PC-9 (cell line): Measurements from ENCODE around the gene WNT9A. TPM values are rescaled to one million over a fixed set of nuclear protein-coding genes. Genes with fewer than 3 reads are reported as not detected.
A peak's percentile ranks its signal among the peaks of the same experiment; 100 is the strongest.

Experiments used
- BruUV-seq: library from RNA; stranded (reverse); fragments of 400-500 nt; replicated peaks from 2 replicates; lab custom pipeline; 2021; lab: Mats Ljungman, UMichigan
- CTCF ChIA-PET: fragments of 300-600 bp; sonication (Branson Sonifier 250); formaldehyde crosslinking; loops from one replicate; lab custom pipeline; 2022; ENCODE audit warnings: antibody characterized with exemption; lab: Charles Lee
- POLR2A ChIA-PET: fragments of 300-600 bp; sonication (Branson Sonifier 250); formaldehyde crosslinking; loops from one replicate; lab custom pipeline; 2022; ENCODE audit warnings: antibody characterized with exemption; ENCODE audit not compliant: unreplicated experiment; lab: Charles Lee
- DNase-seq, 2 experiments: peaks; one replicate each; pipeline versions ENCODE4 v3.0.0 to v3.0.0-alpha.2; 2015 to 2022; ENCODE audit warnings: mixed read lengths in 1 of 2
- H2AFZ ChIP-seq: fragments of 200-600 bp; sonication (generic); 2 replicates; pipeline ENCODE4 v1.8.1; 2017; ENCODE audit warnings: antibody characterized with exemption
- H3F3A ChIP-seq: fragments of 200-600 bp; sonication (generic); 2 replicates; pipeline ENCODE4 v1.8.1; 2017; ENCODE audit warnings: antibody characterized with exemption, mild to moderate bottlenecking, low read depth; ENCODE audit not compliant: insufficient read depth
- H3K27ac ChIP-seq: fragments of 200-600 bp; sonication (generic); 2 replicates; pipeline ENCODE4 v1.6.1; 2016; ENCODE audit warnings: mixed run types
- H3K27me3 ChIP-seq: fragments of 200-600 bp; sonication (generic); 2 replicates; pipeline ENCODE4 v1.6.1; 2016; ENCODE audit warnings: low read depth, mixed run types; ENCODE audit not compliant: insufficient read depth
- H3K36me3 ChIP-seq: fragments of 200-600 bp; sonication (generic); 2 replicates; pipeline ENCODE4 v1.6.1; 2016; ENCODE audit warnings: low read depth, mixed run types
- H3K4me1 ChIP-seq: fragments of 200-600 bp; sonication (generic); replicated peaks from 2 replicates; pipeline ENCODE4 v1.6.1; 2016; ENCODE audit warnings: mixed run types; ENCODE audit not compliant: insufficient read depth
- H3K4me2 ChIP-seq: fragments of 200-600 bp; sonication (generic); 2 replicates; pipeline ENCODE4 v1.6.1; 2017; ENCODE audit warnings: mixed run types
- H3K4me3 ChIP-seq: fragments of 200-600 bp; sonication (generic); 2 replicates; pipeline ENCODE4 v1.6.1; 2016; ENCODE audit warnings: mixed run types
- H3K79me2 ChIP-seq: fragments of 200-600 bp; sonication (generic); 2 replicates; pipeline ENCODE4 v1.6.1; 2017; ENCODE audit warnings: low read depth, mixed run types
- H3K9me2 ChIP-seq: fragments of 200-600 bp; sonication (generic); 2 replicates; pipeline ENCODE4 v1.8.1; 2017; ENCODE audit warnings: mild to moderate bottlenecking; ENCODE audit not compliant: insufficient read depth
- H3K9me3 ChIP-seq: fragments of 200-600 bp; sonication (generic); 2 replicates; pipeline ENCODE4 v1.8.1; 2016; ENCODE audit warnings: low read depth; ENCODE audit not compliant: insufficient read depth
- H4K20me1 ChIP-seq: fragments of 200-600 bp; sonication (generic); 2 replicates; pipeline ENCODE4 v1.8.1; 2017; ENCODE audit not compliant: insufficient read depth
- CTCF ChIP-seq: fragments of 200-600 bp; sonication (generic); conservative IDR thresholded peaks from 2 replicates; pipeline ENCODE4 v1.6.1; 2017; ENCODE audit warnings: mixed run types, antibody characterized with exemption, mild to moderate bottlenecking, moderate library complexity
- EZH2 ChIP-seq: fragments of 200-600 bp; sonication (generic); IDR thresholded peaks from 2 replicates; pipeline ENCODE4 v1.8.0; 2017; ENCODE audit warnings: antibody characterized with exemption, low read depth
- intact Hi-C: fragments of 100-400 bp; cut with micrococcal nuclease; formaldehyde crosslinking; loops from one replicate; pipeline ENCODE4 v1.10.0; 2022; ENCODE audit not compliant: unreplicated experiment
- total RNA-seq: library from RNA; stranded (reverse); gene quantifications from 2 replicates; pipeline ENCODE4 v1.2.3, GENCODE V29; 2021

WNT9A gene
- total RNA-seq, 1 experiment from 2014 or later = 42.4 TPM

- H3K4me2 ChIP-seq = no peak overlapping the region
- intact Hi-C loops = no loop called here
- ChIA-PET POLR2A (no interaction called here), CTCF (no interaction called here)
- no peak for DNase-seq
- H2AFZ ChIP-seq = no peak overlapping the region
- H3F3A ChIP-seq = no peaks in the 10 kb centered on the region
- no peak overlapping the region for H3K4me3 ChIP-seq
- no peaks in the 10 kb centered on the region for H3K9me2 ChIP-seq
- H3K27ac ChIP-seq = no peak overlapping the region
- no peaks in the 10 kb centered on the region for H4K20me1 ChIP-seq
- H3K27me3 ChIP-seq = no peaks in the 10 kb centered on the region
- no peaks in the 10 kb centered on the region for H3K79me2 ChIP-seq
- H3K4me1 ChIP-seq = no peaks in the 10 kb centered on the region
- no TSS peak for BruUV-seq
- H3K36me3 ChIP-seq = no peaks in the 10 kb centered on the region
- TF ChIP-seq CTCF (peak; percentile 37; the same call in 1 of the 2 replicates), EZH2 (no peak)
- H3K9me3 ChIP-seq = no peaks in the 10 kb centered on the region
These were observed 45.7 kb downstream of the WNT9A start for GRCh38 chr1:227901906-227902640.

- H3K27ac ChIP-seq = no peak overlapping the region
- BruUV-seq = no TSS peak
- H3K4me2 ChIP-seq = no peak overlapping the region
- no peaks in the 10 kb centered on the region for H3K79me2 ChIP-seq
- H3K27me3 ChIP-seq = no peaks in the 10 kb centered on the region
- H3K9me3 ChIP-seq = no peaks in the 10 kb centered on the region
- no peak overlapping the region for H2AFZ ChIP-seq
- no peak overlapping the region for H3K4me3 ChIP-seq
- ChIA-PET CTCF (interaction anchor here (0.6 kb wide), 1 partner anchor 113 kb away, joined by 3 read pairs; no protein-coding TSS in a partner anchor), POLR2A (no interaction called here)
- H3F3A ChIP-seq = no peaks in the 10 kb centered on the region
- no peaks in the 10 kb centered on the region for H3K36me3 ChIP-seq
- H3K4me1 ChIP-seq = no peaks in the 10 kb centered on the region
- no peaks in the 10 kb centered on the region for H3K9me2 ChIP-seq
- no peaks in the 10 kb centered on the region for H4K20me1 ChIP-seq
- intact Hi-C loops = no loop called here
- DNase-seq = no peak
- TF ChIP-seq CTCF = no peak
- no peak for TF ChIP-seq EZH2
These were observed 46.4 kb downstream of the WNT9A start for GRCh38 chr1:227901239-227901905.

GRCh38 chr1:227900571-227901051, 47.1 kb downstream of the WNT9A start:
- Histone ChIP-seq H3K27me3 (no peaks in the 10 kb centered on the region), H3K79me2 (no peaks in the 10 kb centered on the region), H4K20me1 (no peaks in the 10 kb centered on the region), H3F3A (no peaks in the 10 kb centered on the region), H3K4me1 (no peaks in the 10 kb centered on the region), H3K27ac (no peak overlapping the region), H3K36me3 (no peaks in the 10 kb centered on the region), H3K4me3 (no peak overlapping the region), H3K4me2 (no peak overlapping the region), H3K9me2 (no peaks in the 10 kb centered on the region), H3K9me3 (no peaks in the 10 kb centered on the region), H2AFZ (no peak overlapping the region)
- BruUV-seq = no TSS peak
- ChIA-PET POLR2A (no interaction called here), CTCF (interaction anchor here (0.6 kb wide), 1 partner anchor 112 kb away, joined by 3 read pairs; no protein-coding TSS in a partner anchor)
- no peak for DNase-seq
- intact Hi-C loops = no loop called here
- TF ChIP-seq CTCF (no peak), EZH2 (no peak)
